GM19099 (cell line): ENCODE measurements around the gene LRP1B.

Source experiments
- POLR2A ChIP-seq: IDR thresholded peaks from 3 replicates; pipeline ENCODE4 v1.6.1; 2011; ENCODE audit warnings: low read depth; ENCODE audit not compliant: insufficient read length; ENCODE audit errors: extremely low read depth

Gene LRP1B

GRCh38 chr2:141947396-141948114 is 183.3 kb downstream of the LRP1B start:
- TF ChIP-seq POLR2A, result no peak

GRCh38 chr2:141946016-141946415 is 184.8 kb downstream of the LRP1B start:
- TF ChIP-seq POLR2A, result no peak

- TF ChIP-seq POLR2A, result no peak
These were observed 186.9 kb downstream of the LRP1B start for GRCh38 chr2:141943918-141944317.

- no peak for TF ChIP-seq POLR2A
These were observed 188.6 kb downstream of the LRP1B start for GRCh38 chr2:141942006-141942789.

GRCh38 chr2:141941210-141941714 is 189.6 kb downstream of the LRP1B start:
- TF ChIP-seq POLR2A, result no peak

- no peak for TF ChIP-seq POLR2A
These were observed 190.1 kb downstream of the LRP1B start for GRCh38 chr2:141940709-141941108.

- no peak for TF ChIP-seq POLR2A
These were observed 197.6 kb downstream of the LRP1B start for GRCh38 chr2:141933226-141933625.

GRCh38 chr2:141932261-141932660 is 198.6 kb downstream of the LRP1B start:
- no peak for TF ChIP-seq POLR2A

GRCh38 chr2:141931797-141932196 is 199.0 kb downstream of the LRP1B start:
- no peak for TF ChIP-seq POLR2A

GRCh38 chr2:141930803-141931202 is 200.0 kb downstream of the LRP1B start:
- TF ChIP-seq POLR2A, result no peak

GRCh38 chr2:141929331-141930252 is 201.2 kb downstream of the LRP1B start:
- no peak for TF ChIP-seq POLR2A

GRCh38 chr2:141928476-141928875 is 202.3 kb downstream of the LRP1B start:
- no peak for TF ChIP-seq POLR2A

GRCh38 chr2:141927536-141927935 is 203.3 kb downstream of the LRP1B start:
- TF ChIP-seq POLR2A, result no peak

GRCh38 chr2:141925511-141925910 is 205.3 kb downstream of the LRP1B start:
- TF ChIP-seq POLR2A, result no peak

- TF ChIP-seq POLR2A, result no peak
These were observed 207.2 kb downstream of the LRP1B start for GRCh38 chr2:141923657-141924056.
